ENCODE measurements around the gene GIMAP6.
"Not testable (repeated sequence)": the region's sequence is repeated elsewhere in the genome, so short reads cannot be mapped to it uniquely, and the experiment has no call there.

Gene GIMAP6

GRCh38 chr7:150586068-150586784, 46.0 kb downstream of the GIMAP6 start:
- TF ChIP-seq, protein P1, sequence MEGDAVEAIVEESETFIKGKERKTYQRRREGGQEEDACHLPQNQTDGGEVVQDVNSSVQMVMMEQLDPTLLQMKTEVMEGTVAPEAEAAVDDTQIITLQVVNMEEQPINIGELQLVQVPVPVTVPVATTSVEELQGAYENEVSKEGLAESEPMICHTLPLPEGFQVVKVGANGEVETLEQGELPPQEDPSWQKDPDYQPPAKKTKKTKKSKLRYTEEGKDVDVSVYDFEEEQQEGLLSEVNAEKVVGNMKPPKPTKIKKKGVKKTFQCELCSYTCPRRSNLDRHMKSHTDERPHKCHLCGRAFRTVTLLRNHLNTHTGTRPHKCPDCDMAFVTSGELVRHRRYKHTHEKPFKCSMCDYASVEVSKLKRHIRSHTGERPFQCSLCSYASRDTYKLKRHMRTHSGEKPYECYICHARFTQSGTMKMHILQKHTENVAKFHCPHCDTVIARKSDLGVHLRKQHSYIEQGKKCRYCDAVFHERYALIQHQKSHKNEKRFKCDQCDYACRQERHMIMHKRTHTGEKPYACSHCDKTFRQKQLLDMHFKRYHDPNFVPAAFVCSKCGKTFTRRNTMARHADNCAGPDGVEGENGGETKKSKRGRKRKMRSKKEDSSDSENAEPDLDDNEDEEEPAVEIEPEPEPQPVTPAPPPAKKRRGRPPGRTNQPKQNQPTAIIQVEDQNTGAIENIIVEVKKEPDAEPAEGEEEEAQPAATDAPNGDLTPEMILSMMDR (IDR thresholded peaks at IDR 0.05; ENCODE audit: insufficient read depth, low read length, missing control alignments) = no peak
- DNase-seq (ENCODE audit: low read depth, low spot score) = no peak
- ChIA-PET CTCF (no interaction called here), POLR2A (no interaction called here)
- H3K4me3 ChIP-seq (ENCODE audit: low read depth, low read length) = no peak overlapping the region

DNA sequence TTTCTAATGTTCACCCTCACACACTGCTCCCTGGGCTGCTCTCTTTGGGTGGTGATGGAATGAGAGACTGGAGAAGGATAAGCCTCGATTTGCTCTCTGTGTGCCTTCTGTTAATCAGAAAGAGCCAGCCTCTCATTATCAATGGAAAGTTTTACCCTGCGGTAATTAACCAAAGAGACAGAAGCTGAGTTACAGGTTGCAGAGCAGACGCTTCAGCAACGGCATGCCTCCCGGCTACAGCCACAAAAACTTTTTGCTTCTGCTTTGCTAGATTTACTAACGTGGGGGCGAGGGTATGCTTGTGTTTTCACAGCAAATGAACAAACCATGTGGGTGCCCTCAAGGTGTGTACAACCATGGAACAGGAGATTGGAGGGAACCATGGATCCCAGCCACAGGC, 47.0 kb downstream of the GIMAP6 start:
- TF ChIP-seq, protein P1 (IDR thresholded peaks at IDR 0.05; ENCODE audit: insufficient read depth, low read length, missing control alignments) = no peak
- ChIA-PET CTCF (no interaction called here), POLR2A (no interaction called here)
- no peak for DNase-seq (ENCODE audit: low read depth, low spot score)
- H3K4me3 ChIP-seq (ENCODE audit: low read depth, low read length) = no peak overlapping the region

DNA sequence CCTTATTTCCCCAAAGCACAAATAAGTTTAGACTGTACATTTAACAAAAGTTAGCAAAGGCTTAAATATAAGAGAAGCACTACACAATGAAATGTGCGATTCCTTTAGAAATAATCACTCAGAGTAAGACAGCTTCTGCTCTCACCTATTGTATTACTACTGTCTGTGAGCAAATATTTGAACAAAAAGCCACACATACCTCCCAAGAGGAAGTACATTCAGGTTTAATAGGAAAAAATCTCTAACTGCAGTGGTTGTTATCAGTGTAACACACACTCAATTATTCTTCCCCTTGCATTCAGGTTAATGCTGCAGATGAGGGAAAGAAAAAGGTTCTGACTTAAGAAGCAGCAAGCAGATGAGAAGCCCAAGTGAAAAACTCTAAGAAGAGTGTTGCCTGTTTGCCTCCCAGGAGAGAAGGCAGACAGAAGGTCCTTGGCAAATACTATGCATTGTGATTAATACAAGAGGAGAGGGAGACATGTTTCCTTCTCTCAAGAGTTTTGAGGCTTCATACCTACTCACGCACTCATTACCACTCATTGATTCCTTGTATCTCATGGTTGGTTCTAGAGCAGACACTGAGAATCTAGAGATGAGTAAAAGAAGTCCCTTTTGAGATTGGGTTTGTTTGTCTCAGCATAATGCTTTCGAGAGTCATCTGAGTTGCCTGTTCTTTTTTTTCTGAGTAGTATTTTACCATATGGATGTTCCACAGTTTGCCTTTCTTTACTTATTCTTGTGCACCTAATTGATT, 51.4 kb downstream of the GIMAP6 start:
- ChIA-PET CTCF (no interaction called here), POLR2A (no interaction called here)
- H3K4me3 ChIP-seq (ENCODE audit: low read depth, low read length) = no peak overlapping the region
- TF ChIP-seq, protein P1 (IDR thresholded peaks at IDR 0.05; ENCODE audit: insufficient read depth, low read length, missing control alignments) = no peak
- DNase-seq (ENCODE audit: low read depth, low spot score) = no peak

DNA sequence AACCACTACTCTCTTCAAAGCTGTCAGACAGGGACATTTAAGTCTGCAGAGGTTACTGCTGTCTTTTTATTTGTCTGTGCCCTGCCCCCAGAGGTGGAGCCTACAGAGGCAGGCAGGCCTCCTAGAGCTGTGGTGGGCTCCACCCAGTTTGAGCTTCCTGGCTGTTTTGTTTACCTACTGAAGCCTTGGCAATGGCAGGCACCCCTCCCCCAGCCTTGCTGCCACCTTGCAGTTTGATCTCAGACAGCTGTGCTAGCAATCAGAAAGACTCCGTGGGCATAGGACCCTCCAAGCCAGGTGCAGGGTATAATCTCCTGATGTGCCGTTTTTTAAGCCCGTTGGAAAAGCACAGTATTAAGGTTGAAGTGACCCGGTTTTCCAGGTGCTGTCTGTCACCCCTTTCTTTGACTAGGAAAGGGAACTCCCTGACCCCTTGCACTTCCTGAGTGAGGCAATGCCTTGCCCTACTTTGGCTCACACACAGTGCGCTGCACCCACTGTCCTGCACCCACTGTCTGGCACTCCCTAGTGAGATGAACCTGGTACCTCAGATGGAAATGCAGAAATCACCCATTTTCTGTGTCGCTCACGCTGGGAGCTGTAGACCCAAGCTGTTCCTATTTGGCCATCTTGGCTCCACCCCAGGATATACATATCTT, 52.1 kb downstream of the GIMAP6 start:
- H3K4me3 ChIP-seq (ENCODE audit: low read depth, low read length); CTCF ChIA-PET; DNase-seq (ENCODE audit: low read depth, low spot score); POLR2A ChIA-PET: not testable (repeated sequence)

All from AG04449 (cell line).